ENCODE measurements around the gene AATK. TPM values are rescaled to one million over a fixed set of nuclear protein-coding genes. Genes with fewer than 3 reads are reported as not detected.

The AATK gene
- total and polyA plus RNA-seq, 10 of the 15 experiments (the other 5 are each of a cell fraction or from before 2014, with no cell fraction given): 0.04 TPM; not detected in 9

DNA sequence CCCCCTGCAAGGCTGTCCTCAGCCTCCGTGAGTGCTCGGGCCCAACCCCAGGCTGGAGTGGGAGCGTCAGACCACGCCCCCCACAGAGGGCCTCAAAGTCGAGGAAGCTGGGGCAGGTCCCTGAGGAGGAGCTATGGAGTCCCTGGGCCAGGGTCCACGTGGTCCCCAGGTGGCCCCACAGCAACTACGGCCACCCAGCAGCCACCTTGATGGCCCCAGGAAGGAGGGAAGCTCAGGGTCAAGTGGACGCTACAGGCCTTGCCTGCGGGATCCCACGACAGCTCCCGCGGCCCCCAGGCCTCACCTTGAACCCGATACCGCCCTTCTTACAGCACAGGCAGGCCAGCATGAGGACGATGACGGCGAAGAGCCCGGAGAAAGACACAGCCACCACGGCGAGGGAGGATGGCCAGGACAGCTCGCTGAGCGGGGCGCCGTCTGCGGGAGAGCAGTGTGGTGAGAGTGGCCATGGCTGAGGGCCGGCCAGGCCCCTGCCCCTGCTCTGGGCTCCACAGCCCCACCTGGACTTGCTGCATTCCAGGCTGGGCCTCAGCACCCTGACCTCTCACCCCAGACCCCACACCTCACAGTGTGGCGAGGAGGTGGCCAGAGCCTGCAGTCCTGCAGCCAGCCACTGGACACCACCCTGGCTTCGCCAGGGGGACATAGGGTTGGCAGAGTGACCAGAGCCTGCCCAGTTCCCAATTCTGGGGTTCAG, 31.8 kb downstream of the AATK start (continued):
- TF ChIP-seq, protein P1, sequence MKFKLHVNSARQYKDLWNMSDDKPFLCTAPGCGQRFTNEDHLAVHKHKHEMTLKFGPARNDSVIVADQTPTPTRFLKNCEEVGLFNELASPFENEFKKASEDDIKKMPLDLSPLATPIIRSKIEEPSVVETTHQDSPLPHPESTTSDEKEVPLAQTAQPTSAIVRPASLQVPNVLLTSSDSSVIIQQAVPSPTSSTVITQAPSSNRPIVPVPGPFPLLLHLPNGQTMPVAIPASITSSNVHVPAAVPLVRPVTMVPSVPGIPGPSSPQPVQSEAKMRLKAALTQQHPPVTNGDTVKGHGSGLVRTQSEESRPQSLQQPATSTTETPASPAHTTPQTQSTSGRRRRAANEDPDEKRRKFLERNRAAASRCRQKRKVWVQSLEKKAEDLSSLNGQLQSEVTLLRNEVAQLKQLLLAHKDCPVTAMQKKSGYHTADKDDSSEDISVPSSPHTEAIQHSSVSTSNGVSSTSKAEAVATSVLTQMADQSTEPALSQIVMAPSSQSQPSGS (IDR thresholded peaks at IDR 0.05; ENCODE audit: low read length): no peak
- TF ChIP-seq CHD4 (IDR thresholded peaks at IDR 0.05) (no peak), CBX5 (IDR thresholded peaks at IDR 0.05; ENCODE audit: low read depth) (no peak), GABPA (IDR thresholded peaks at IDR 0.05; ENCODE audit: low read depth) (no peak), SREBF2 (IDR thresholded peaks at IDR 0.05; ENCODE audit: low read length) (no peak), CUX1 (IDR thresholded peaks at IDR 0.05; ENCODE audit: insufficient replicate concordance, low read depth, low read length) (no peak)
- TF ChIP-seq, protein P2, sequence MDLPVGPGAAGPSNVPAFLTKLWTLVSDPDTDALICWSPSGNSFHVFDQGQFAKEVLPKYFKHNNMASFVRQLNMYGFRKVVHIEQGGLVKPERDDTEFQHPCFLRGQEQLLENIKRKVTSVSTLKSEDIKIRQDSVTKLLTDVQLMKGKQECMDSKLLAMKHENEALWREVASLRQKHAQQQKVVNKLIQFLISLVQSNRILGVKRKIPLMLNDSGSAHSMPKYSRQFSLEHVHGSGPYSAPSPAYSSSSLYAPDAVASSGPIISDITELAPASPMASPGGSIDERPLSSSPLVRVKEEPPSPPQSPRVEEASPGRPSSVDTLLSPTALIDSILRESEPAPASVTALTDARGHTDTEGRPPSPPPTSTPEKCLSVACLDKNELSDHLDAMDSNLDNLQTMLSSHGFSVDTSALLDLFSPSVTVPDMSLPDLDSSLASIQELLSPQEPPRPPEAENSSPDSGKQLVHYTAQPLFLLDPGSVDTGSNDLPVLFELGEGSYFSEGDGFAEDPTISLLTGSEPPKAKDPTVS (IDR thresholded peaks at IDR 0.05; ENCODE audit: low read depth, low read length): no peak

All from GM12878 (cell line).